Measurements from ENCODE around the gene DKK3.
A peak's percentile ranks its signal among the peaks of the same experiment; 100 is the strongest.

The DKK3 gene

DNA sequence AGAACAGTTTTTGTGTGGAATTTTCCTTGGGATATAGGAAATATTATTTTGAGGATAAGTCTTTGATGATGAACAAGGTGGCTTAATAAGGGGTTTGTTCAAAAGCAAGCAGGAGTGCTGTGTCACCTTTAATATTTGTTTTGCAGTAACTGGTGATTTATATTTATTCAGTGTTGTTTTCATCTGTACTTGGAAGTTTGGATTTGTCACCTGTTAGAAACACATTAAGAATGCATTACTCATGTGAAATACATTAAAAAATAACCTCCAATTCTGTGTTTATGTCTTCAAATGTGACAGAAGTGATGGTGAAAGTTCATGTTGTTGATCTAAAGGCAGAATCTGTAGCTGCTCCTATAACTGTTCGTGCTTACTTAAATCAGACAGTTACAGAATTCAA lies 70.5 kb downstream of the DKK3 start:
- DNase-seq: no peak

DNA sequence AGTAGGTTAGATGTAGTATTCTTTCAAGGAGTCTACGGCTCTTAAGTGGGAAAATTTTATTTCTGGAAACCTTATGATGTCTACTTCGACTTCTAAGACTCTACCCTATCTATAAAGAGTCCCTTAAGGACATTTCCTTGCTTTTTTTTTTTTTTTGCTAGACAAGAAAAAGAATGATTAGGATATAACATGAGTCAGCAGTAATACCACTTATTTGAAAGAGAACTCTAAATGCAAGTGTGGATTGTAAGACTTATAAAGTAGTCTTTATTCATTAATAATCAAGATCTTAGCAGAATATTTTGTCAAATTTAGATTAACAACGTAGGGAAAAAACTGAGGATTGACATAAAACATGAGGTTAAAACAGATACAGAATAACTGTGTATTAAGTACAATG lies 71.0 kb downstream of the DKK3 start:
- no peak for DNase-seq

DNA sequence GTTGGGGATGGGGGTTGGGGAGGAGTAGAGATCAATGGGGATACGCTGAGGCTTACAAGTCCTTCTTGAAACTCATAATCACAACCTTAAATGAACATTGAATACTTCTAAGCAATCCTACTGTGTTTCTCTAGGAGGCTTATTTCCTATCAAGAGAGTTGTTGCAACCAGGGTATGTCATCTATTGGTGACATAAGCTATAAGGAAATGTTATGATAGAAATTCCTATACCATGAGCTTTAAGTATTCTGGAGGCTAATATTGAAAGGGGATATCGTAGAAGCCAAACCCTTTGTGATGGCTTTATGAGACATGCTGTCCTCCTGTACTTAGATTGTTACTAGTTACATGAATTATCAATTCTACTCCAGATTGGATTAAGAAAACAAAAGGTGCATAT lies 72.9 kb downstream of the DKK3 start:
- no peak for DNase-seq

DNA sequence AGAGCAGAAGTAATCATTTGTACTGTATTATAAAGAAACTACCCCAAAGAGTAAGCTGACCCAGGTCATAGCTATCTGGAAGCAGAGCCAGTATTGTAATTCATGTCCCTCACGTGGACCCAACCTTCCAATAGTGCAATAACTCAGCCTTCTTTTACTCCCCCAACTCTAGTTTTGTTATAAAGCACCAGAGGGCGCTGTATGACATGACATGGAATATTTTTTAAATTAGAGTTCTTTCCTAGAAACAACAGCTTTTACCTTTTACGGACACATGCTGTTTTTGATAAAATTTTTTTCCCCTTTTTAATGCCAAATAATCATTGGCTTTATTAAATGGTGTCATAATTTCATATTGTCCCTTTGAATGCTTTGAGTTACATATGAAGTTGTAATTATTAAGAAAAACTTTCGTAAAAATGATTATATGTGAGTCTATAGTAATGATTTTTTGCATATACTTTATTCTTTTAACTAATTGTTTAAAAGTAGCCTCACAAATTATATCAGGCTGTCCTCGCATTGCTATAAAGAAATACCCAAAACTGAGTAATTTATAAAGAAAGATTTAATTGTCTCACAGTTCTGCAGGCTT lies 76.9 kb downstream of the DKK3 start:
- DNase-seq: peak; percentile 34

DNA sequence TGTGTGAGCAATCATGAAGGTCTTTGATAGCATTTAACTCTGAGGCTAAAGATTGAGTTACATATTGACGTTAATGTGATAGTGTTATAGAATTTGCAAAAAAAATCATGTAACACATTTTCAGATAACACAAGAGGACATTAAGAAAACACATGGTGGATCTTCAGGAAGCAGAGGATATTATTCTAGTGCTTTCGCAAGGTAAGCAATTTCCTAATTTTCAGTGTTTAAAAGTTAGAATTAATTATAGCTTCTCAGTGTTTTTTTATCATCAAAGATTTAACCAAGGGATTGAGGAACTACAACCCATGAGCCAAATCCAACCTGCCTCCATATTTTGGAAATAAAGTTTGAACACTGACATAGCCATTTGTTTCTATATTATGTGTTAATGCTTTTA lies 78.5 kb downstream of the DKK3 start:
- no peak for DNase-seq

DNA sequence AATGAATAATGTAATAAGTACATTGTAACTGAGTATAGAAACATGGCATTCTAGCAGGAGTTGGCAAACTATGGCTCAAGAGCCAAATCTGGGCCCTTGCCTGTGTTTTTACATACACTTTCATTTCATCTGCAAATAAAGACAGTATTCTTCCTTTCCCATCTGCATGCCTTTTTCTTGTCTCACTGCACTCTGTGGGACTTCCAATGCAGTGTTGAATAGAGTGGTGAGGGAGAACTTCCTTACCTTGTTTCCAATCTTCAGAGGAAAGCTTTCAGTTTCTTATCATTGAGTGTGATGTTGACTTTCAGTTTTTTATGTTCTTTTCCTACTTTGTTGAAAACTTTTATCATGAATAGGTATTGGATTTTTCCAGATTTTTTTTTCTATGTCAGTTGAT lies 84.6 kb downstream of the DKK3 start:
- DNase-seq: no peak

DNA sequence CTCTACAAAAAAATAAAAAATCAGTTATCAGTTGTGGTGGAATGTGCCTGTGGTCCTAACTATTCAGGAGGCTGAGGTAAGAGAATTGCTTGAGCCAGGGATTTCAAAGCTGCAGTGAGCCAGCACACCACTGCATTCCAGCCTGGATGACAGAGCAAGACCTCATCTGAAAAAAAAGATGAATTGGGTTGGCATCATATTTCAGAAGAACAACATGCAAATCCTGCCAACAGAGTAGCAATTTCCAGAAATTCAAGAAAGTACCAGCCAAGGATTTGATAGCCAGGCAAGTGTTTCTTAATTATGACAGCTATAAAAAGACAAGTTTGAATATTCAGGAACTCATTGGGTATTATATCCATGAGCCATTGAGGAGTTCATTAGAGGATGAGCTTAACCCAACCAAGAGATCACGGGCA lies 91.4 kb downstream of the DKK3 start:
- no peak for DNase-seq

DNA sequence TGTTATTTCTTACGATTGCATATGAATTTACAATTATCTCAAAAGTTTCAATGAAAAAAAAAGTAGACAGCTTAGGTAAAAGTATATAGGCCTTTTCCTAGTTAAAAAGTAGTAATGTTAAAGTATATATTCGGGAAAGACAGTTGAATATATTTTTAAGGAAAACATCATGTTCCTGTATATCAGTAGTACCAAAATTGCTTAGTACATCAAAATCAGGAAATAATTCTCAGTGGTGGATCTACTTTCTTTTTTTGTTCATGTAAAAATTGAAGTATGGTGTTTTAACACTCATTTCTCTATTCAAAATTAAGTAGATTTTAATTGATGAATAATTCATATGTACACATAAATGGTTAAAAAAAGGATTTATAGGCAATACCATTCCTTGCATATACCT lies 92.8 kb downstream of the DKK3 start:
- DNase-seq: no peak

DNA sequence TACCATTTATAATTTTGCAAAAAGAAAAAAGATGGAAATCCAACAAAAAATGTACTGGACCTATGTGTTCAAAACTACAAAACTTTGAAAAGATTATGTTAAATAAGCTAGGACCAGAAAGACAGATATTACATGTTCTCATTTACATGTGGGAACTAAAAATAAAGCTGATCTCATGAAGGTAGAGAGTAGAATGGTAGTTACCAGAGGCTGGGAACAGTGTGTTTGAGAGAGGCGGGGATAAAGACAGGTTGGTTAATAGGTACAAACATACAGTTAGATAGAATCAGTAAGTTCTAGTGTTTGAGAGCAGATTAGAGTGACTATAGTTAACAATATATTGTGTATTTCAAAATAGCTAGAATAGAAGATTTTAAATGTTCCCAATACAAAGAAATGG lies 95.0 kb downstream of the DKK3 start:
- DNase-seq: no peak

Data from activated CD4-positive, alpha-beta T cell treated with anti-CD3 and anti-CD28 coated beads, Interleukin-2, Interleukin-6, amounts not matched to agents 100 ng/mL and 50 ng/mL, durations not matched to agents 16 hours and 8 hours (primary cell).